ENCODE results near the gene EXOC3L4.

- TF ChIP-seq CTCF (conservative IDR thresholded peaks at IDR 0.05; ENCODE audit: low read depth, low read length) = no peak
- TF ChIP-seq EZH2 (IDR thresholded peaks at IDR 0.05; ENCODE audit: low read length, unreplicated experiment) = no peak
Observed at GRCh38 chr14:103045371-103045869, 49.1 kb upstream of the EXOC3L4 start.
